Right lung (tissue), 5 donors: ENCODE data around the gene KRT86. TPM values are rescaled to one million over a fixed set of nuclear protein-coding genes. Genes with fewer than 3 reads are reported as not detected.
"Not testable (repeated sequence)": the region's sequence is repeated elsewhere in the genome, so short reads cannot be mapped to it uniquely, and the experiment has no call there.

ENCODE experiments used
- DNase-seq, 2 donors: peaks; one replicate each; pipeline ENCODE4 v3.0.0-alpha.2; 2013
- polyA plus RNA-seq, 5 donors: library from polyadenylated mRNA; unstranded; fragments of 120-200 nt; gene quantifications; one replicate each; pipeline versions ENCODE4 v1.2.1 to v1.2.3, GENCODE V29; 2013; ENCODE audit warnings: inconsistent platforms in 1 of 5, low replicate concordance in 1 of 5; ENCODE audit not compliant: insufficient read length in 5 of 5, insufficient read depth in 1 of 5

The KRT86 gene
- polyA plus RNA-seq, 5 donors, result 0.08 to 0.24 (median 0.18) TPM; not detected in 1

DNA sequence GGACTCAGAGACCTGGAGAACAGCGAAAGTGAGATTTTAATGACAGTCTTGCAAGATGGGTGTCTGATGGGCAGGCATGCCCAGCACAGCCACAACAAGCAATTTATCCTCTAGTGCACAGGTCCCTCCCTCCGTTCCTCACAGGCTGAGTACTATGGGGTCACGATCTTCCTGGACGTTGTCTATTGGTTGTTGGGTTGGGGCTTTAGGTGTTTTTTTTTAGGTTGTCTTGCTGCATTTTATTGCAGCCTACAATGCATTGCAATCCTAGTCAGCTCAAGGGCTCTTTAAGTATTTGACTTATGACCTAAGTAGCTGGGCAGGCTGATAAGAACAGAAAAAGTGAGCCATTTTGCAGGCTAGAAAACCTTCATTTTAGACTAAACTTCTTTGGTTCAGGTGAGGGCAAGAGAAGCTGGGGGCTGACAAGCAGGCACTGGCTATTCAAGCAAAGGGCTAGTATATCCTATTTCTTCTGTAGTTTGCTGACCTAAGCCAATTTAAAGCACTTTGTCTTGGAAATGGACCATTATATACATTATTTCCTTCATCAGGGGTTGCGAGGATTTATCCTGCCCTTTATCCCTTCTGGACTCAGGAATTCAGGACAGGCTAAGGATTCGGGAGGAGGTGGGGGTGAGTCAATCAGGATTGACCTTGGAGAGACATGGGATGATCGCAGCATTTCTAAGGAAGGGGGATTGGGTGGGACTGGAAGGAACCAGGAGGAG lies 35.4 kb upstream of the KRT86 start:
- DNase-seq, result no peak

- DNase-seq, result no peak
These were observed 34.7 kb upstream of the KRT86 start for GRCh38 chr12:52239767-52240166.

DNA sequence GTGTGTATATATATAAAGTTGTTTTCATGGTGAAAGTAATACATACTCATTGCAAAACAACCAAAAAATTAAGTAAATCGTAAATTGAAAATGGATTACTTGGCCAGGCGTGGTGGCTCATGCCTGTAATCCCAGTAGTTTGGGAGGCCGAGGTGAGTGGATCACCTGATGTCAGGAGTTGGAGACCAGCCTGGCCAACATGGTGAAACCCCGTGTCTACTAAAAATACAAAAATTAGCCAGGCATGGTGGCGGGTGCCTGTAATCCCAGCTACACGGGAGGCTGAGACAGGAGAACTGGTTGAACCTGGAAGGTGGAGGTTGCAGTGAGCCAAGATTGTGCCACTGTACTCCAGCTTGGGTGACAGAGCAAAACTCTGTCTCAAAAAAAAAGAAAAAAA lies 34.2 kb upstream of the KRT86 start:
- DNase-seq, result not testable (repeated sequence)

GRCh38 chr12:52241205-52241842 lies 33.1 kb upstream of the KRT86 start:
- DNase-seq, result no peak

- no peak for DNase-seq
These were observed 31.8 kb upstream of the KRT86 start for GRCh38 chr12:52242442-52243258.

- DNase-seq, result no peak
These were observed 31.1 kb upstream of the KRT86 start for GRCh38 chr12:52243259-52243855.

DNA sequence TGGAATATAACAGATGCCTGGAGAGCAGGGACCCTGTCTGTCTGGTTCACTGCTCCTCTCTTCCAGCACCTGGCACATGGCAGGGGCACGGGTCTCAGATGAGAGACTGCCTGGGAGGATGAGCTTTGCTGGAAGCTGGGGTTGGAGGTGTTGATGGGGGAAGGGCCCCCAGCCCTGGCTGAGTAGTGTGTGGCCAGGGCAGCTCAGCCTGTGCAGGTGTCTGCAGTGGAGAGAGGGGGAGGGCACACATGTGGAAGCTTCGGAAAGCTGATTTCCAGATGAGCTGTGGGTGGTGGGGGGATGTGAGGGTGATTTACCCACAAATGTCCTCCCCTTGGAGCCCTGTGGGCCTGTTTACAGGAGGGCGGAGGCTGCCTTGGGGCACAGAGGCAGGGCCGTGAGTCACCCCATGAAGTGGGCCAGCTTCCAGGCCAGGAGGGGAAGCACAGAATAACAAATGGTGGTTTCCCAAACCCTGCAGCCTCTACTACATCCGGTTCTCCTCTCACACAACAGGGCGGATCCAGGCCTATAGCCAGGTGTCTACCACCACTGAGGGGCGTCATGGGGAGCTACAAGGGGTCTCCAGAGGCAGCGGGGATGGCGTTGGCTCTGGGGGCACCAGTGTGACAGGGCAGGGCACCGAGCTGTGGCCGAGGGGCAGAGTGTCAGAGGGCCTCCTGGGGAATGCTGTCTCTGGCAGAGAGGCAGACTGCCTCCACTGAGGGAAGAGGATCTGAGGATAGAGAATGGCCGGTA lies 30.4 kb upstream of the KRT86 start:
- no peak for DNase-seq

- no peak for DNase-seq
These were observed 29.8 kb upstream of the KRT86 start for GRCh38 chr12:52244615-52244994.

DNA sequence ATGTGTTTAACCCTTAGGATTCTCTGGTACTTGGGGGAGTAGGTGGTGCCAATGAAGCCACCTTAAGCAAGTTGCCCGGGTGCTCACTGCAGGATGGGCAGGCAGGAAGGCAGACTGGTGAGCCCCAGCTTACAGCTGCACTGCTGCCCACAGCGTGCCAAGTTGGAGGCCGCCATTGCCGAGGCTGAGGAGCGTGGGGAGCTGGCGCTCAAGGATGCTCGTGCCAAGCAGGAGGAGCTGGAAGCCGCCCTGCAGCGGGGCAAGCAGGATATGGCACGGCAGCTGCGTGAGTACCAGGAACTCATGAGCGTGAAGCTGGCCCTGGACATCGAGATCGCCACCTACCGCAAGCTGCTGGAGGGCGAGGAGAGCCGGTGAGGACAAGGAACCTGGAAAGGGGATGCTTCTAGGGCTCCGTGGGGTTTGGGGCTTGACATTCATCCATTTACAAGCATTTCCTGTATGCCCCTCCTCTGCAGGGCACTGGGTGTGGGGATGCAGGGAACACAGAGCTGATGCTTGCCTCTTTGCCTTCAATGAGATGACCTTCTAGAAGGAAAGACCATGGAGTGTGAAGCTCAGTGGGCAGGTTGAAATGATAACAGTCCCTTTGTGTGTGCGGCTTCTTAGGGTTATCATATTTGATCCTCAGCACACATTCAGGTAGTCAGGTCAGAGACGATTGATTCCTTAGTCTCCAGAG lies 29.0 kb upstream of the KRT86 start:
- no peak for DNase-seq

GRCh38 chr12:52245962-52246569 lies 28.4 kb upstream of the KRT86 start:
- no peak for DNase-seq

GRCh38 chr12:52246720-52247621 lies 27.5 kb upstream of the KRT86 start:
- no peak for DNase-seq

- DNase-seq, result no peak
These were observed 26.6 kb upstream of the KRT86 start for GRCh38 chr12:52247622-52248540.

GRCh38 chr12:52248541-52249461 lies 25.6 kb upstream of the KRT86 start:
- DNase-seq, result peak in 1 of 2 donors; percentile 33

GRCh38 chr12:52249511-52250047 lies 24.9 kb upstream of the KRT86 start:
- DNase-seq, result no peak

GRCh38 chr12:52250048-52250990 lies 24.1 kb upstream of the KRT86 start:
- no peak for DNase-seq
